ENCODE results near the gene ADAMTS17.

- TF ChIP-seq CTCF (IDR thresholded peaks at IDR 0.05) (no peak), POLR2A (IDR thresholded peaks at IDR 0.05) (no peak)
Measured at GRCh38 chr15:100029045-100029444, 312.7 kb downstream of the ADAMTS17 start.

Measured in heart left ventricle (tissue), 13 donors.